Right kidney (tissue), 1 donor: ENCODE results near the gene CHMP4B.

ENCODE experiments used
- DNase-seq: peaks from one replicate; pipeline ENCODE4 v3.0.0-alpha.2; 2016

Gene CHMP4B

GRCh38 chr20:33838035-33838864 lies 27.1 kb downstream of the CHMP4B start:
- no peak for DNase-seq

- DNase-seq, result no peak
Measured at GRCh38 chr20:33839591-33839990, 28.4 kb downstream of the CHMP4B start.

DNA sequence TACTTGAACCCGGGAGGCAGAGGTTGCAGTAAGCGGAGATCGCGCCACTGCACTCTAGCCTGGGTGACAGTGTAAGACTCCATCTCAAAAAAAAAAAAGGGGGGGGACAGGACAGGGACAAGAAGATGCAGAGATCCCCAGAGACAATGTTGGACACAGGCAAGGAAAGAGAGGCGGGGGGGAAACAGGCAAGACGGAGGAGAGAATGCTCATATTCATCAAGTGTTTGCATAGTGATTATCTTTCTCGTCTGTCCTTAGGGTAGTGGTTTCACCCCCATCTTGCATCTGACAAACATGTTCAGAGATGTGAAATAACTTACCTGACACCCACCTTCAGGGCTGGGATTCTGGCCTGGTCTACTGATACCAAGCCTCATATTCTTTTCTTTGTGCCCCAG lies 29.0 kb downstream of the CHMP4B start:
- DNase-seq, result no peak

GRCh38 chr20:33840759-33841435 lies 29.7 kb downstream of the CHMP4B start:
- no peak for DNase-seq

- no peak for DNase-seq
Measured at GRCh38 chr20:33841436-33841799, 30.3 kb downstream of the CHMP4B start.

DNA sequence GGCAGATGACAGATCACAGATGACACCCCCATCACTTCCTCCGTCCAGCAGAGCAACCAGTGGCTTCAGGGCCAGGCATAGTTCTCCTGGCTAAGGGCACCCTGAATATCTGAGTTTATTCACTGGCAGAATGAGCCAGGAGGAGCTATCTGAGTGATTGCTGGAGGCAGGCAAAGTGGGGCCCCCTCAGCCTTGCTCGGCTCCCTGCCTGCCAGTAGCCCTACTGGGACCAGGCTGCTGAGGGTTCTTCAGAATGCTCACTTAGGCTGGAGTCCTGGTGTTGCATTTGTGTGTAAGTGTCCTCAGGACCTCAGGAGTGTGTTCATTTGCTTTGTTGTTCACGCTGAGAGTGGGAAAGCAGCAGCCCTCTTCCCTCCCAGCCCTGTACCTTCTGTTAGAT lies 31.2 kb downstream of the CHMP4B start:
- no peak for DNase-seq

DNA sequence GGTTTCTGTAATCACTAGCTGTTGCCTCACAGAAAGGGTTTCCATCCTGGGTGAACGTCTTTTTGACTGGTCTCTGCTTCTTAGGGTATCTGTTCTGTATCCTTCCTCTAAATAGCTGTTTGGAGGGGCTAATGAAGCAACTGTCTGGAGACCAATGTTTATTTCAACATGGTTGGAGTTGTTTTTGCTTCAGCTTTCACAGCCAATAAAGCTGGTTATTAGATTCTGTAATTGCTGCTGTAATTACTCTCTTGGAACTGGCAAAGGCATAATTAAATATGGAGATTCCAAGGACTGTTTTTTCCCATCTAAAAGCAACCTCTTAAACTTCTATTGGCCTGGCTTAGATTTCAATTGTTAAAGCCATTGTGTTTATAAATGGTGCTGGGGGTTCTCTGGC lies 31.9 kb downstream of the CHMP4B start:
- no peak for DNase-seq

- no peak for DNase-seq
Measured at GRCh38 chr20:33843854-33844253, 32.7 kb downstream of the CHMP4B start.

GRCh38 chr20:33846291-33846935 lies 35.3 kb downstream of the CHMP4B start:
- DNase-seq, result no peak

DNA sequence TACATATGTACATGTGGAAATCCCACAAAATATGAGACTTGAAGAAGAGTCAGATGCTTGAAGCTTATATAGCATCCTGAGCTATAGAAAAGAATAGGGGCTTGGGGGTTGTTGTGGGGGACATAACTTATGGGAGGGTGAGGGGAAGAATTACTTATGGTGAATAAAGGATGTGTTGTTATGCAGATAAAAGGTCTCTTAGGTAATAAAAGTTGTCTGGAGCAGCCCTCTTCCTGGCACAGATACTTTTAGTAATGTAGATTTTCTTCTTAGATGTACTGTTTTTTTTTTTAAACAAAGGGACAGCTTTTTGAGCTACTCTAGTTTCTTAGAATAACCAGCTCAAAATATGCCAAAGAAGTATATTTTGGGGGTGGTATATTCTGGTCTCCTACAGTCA lies 35.9 kb downstream of the CHMP4B start:
- no peak for DNase-seq

- no peak for DNase-seq
Measured at GRCh38 chr20:33848391-33848790, 37.2 kb downstream of the CHMP4B start.

GRCh38 chr20:33850159-33850558 lies 39.0 kb downstream of the CHMP4B start:
- no peak for DNase-seq

DNA sequence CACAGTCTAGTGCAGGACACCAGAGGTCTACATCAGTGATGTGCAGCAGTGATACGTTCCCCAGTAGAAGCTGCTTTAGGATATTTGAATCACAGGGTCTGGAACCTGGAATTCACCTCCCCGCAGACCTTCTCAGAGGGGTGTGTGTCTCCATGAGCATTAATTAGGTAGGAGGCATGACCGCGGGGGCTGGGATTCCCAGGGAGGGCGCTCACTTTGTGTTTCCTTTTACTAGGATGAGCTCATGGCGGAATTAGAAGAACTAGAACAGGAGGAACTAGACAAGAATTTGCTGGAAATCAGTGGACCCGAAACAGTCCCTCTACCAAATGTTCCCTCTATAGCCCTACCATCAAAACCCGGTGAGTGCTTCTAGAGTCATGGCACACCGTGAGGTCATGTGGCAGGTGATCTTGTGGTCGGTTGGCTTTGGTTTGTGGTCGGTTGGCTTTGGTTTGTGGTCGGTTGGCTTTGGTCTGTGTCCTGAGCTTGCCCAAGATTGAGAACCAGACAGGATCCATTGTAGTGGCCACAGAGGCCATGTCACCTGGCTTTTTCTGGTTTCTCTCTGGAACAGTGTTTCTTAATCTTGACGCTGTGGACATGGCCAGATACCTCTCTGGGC lies 40.8 kb downstream of the CHMP4B start:
- no peak for DNase-seq

- DNase-seq, result no peak
Measured at GRCh38 chr20:33852626-33853506, 41.7 kb downstream of the CHMP4B start.

- DNase-seq, result no peak
Measured at GRCh38 chr20:33853507-33853813, 42.3 kb downstream of the CHMP4B start.

DNA sequence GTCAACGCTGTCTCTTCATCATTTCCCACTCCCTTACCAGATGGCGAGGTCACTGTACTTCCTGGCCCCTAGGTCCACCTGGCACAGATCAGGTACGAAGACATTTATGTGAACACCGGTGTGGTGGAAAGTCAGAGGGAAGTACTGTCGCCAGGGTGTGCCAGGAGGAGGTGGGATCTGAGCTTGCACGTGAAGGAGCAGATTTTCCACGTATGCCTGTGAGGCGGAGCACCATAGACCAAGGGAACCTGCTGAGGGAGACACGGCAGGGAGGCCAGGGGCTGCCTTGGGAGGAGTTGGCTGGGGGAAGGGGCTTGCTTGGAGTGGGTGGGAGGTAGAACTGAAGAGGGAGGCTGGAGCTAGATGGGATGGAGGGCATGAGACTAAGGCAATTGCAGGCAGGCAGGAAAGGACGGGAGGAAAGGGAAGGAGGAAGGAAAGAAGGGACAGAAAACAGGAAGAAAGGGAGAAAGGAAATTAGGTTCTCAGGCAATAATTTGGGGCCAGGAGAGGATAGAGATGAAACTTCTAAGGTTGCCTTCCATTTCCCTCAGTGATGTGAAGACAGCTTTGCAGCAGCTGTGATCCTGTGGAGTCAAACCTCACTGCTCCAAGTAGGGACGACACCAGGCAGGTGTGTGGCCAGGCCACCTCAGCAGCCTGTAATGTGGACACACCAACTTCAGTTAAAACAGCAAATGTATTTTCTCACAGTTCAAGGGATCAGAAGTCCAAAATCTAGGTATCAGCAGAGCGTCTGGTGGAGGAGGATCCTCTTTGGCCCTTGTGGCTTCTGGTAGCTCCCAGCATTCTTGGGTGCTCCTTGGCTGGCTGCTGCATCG lies 46.8 kb downstream of the CHMP4B start:
- DNase-seq, result no peak

DNA sequence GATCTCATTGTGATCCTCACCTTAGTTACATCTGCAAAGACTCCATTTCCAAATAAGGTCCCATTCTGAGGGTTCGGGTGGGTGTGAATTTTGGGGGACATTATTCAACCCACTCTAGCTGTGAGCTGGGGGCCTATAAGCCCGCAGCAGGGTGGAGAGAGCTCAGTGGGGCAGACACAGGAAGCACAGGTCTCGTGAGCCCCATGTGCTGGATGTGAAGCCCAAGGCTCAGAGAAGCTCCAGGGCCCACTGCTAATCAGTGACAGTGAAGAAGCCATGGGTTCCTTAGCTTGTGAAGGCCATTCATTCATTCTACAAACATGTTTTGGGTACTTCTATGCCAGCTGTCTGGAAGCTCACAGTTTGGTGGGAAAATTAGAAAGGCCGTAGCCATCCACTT lies 47.5 kb downstream of the CHMP4B start:
- DNase-seq, result no peak

GRCh38 chr20:33859157-33859695 lies 48.1 kb downstream of the CHMP4B start:
- DNase-seq, result no peak

GRCh38 chr20:33859751-33860150 lies 48.6 kb downstream of the CHMP4B start:
- DNase-seq, result no peak

- no peak for DNase-seq
Measured at GRCh38 chr20:33861458-33861857, 50.3 kb downstream of the CHMP4B start.
